HepG2 (cell line): ENCODE results near the gene NCOA5. TPM values are rescaled to one million over a fixed set of nuclear protein-coding genes. Genes with fewer than 3 reads are reported as not detected.

Experiments used
- ATAC-seq: fragments of 200-7000 bp; cut with Tn5 transposase; 3 replicates; pipeline ENCODE4 v1.9.1; 2020; ENCODE audit warnings: mild to moderate bottlenecking, moderate library complexity
- BruUV-seq: library from RNA; stranded (reverse); fragments of 400-500 nt; replicated peaks from 2 replicates; lab custom pipeline; 2021; lab: Mats Ljungman, UMichigan
- CTCF ChIA-PET: fragments of 300-600 bp; formaldehyde crosslinking; extraction: SDS; loops from one replicate; lab custom pipeline; 2021; ENCODE audit warnings: low total read pairs, inconsistent platforms, low intra/inter-chr PET ratio; lab: Yijun Ruan, JAX
- POLR2A ChIA-PET: fragments of 350-600 bp; sonication (Branson Sonifier 250); formaldehyde crosslinking; loops from one replicate; lab custom pipeline; 2020; ENCODE audit warnings: antibody characterized with exemption, inconsistent platforms; lab: Yijun Ruan, JAX
- DNase-seq: peaks from one replicate; pipeline ENCODE4 v3.0.0-alpha.2; 2015; ENCODE audit warnings: low spot score
- FAIRE-seq: peaks from 3 replicates; lab custom pipeline; 2011; peaks lifted over from hg19 to GRCh38; lab: Jason Lieb, UNC
- H2AFZ ChIP-seq: one replicate; pipeline ENCODE4 v1.6.1; 2011; ENCODE audit warnings: low read length, inconsistent platforms
- H3K27ac ChIP-seq: fragments of 300-600 bp; 3 replicates; pipeline ENCODE4 v1.8.0; 2011; ENCODE audit warnings: mixed run types, mild to moderate bottlenecking, mixed read lengths, low read length, inconsistent platforms; ENCODE audit not compliant: insufficient read depth; ENCODE audit errors: extremely low read length
- H3K27me3 ChIP-seq, 2 experiments: fragments of 200-600 bp in 1 of 2; 2 replicates in 1 of 2; 3 replicates in 1 of 2; pipeline versions ENCODE4 v1.6.0 to v1.8.0; 2011; ENCODE audit warnings: low read length in 2 of 2, mild to moderate bottlenecking in 2 of 2, moderate library complexity in 2 of 2, inconsistent platforms in 1 of 2; ENCODE audit not compliant: insufficient read depth in 2 of 2, control insufficient read depth in 1 of 2
- H3K36me3 ChIP-seq, 2 experiments: fragments of 200-600 bp in 1 of 2; replicated peaks in 1 of 2; 2 replicates in 1 of 2; 3 replicates in 1 of 2; pipeline versions ENCODE4 v1.5.1 to v1.8.0; 2011; ENCODE audit warnings: low read length in 2 of 2, inconsistent platforms in 1 of 2; ENCODE audit not compliant: insufficient read depth in 2 of 2, control insufficient read depth in 1 of 2
- H3K4me1 ChIP-seq: 2 replicates; pipeline ENCODE4 v1.5.1; 2012; ENCODE audit warnings: low read length, inconsistent platforms; ENCODE audit not compliant: insufficient read depth
- H3K4me2 ChIP-seq: 2 replicates; pipeline ENCODE4 v1.6.0; 2011; ENCODE audit warnings: low read depth, low read length, inconsistent platforms
- H3K4me3 ChIP-seq, 3 experiments: fragments of 200-600 bp in 1 of 3; sonication (generic), shearing (Covaris generic) in 1 of 3; replicated peaks in 1 of 3; 2 replicates each; pipeline ENCODE4 v1.5.1; 2011 to 2016; ENCODE audit warnings: low read length in 3 of 3, inconsistent platforms in 2 of 3, low read depth in 2 of 3, mild to moderate bottlenecking in 2 of 3, control low read depth in 1 of 3, mixed read lengths in 1 of 3; ENCODE audit not compliant: insufficient read depth in 1 of 3
- H3K79me2 ChIP-seq: one replicate; pipeline ENCODE4 v1.6.1; 2011; ENCODE audit warnings: low read length, inconsistent platforms; ENCODE audit not compliant: insufficient read depth
- H3K9ac ChIP-seq: 2 replicates; pipeline ENCODE4 v1.6.0; 2011; ENCODE audit warnings: mild to moderate bottlenecking, low read depth, low read length, inconsistent platforms; ENCODE audit not compliant: insufficient read depth
- H3K9me3 ChIP-seq: 2 replicates; pipeline ENCODE4 v1.5.1; 2012; ENCODE audit warnings: mild to moderate bottlenecking, low read length
- H4K20me1 ChIP-seq: 2 replicates; pipeline ENCODE4 v1.6.0; 2011; ENCODE audit warnings: inconsistent platforms, mild to moderate bottlenecking, low read length, moderate library complexity; ENCODE audit not compliant: insufficient read depth
- KDM1A ChIP-seq: IDR thresholded peaks from 2 replicates; pipeline ENCODE4 v1.6.1; 2016; ENCODE audit warnings: missing compliant biosample characterization
- MYC ChIP-seq: sonication (generic); formaldehyde crosslinking; IDR thresholded peaks from 2 replicates; pipeline ENCODE4 v1.9.0; 2021; ENCODE audit warnings: missing genetic modification reagents, borderline replicate concordance
- POLR2AphosphoS2 ChIP-seq: IDR thresholded peaks from 2 replicates; pipeline ENCODE4 v1.6.1; 2011; ENCODE audit warnings: low read depth, low read length, improper control_type of control experiment
- RNF219 ChIP-seq: sonication (generic); formaldehyde crosslinking; IDR thresholded peaks from 2 replicates; pipeline ENCODE4 v1.5.0; 2020; ENCODE audit warnings: mild to moderate bottlenecking, missing genetic modification reagents
- SRSF9 ChIP-seq: fragments of 200-400 bp; formaldehyde crosslinking; IDR thresholded peaks from 2 replicates; pipeline ENCODE4 v1.6.1; 2018; ENCODE audit warnings: borderline replicate concordance, mild to moderate bottlenecking, low read depth, low read length; ENCODE audit not compliant: insufficient read depth, poor library complexity, severe bottlenecking
- SYNCRIP ChIP-seq: fragments of 200-400 bp; formaldehyde crosslinking; IDR thresholded peaks from 2 replicates; pipeline ENCODE4 v1.6.1; 2018; ENCODE audit warnings: mild to moderate bottlenecking, low read depth, low read length; ENCODE audit not compliant: insufficient read depth
- ZNF121 ChIP-seq: sonication (generic); formaldehyde crosslinking; IDR thresholded peaks from 2 replicates; pipeline ENCODE4 v1.5.0; 2020; ENCODE audit warnings: mild to moderate bottlenecking, missing genetic modification reagents
- ZNF580 ChIP-seq: IDR thresholded peaks from 2 replicates; pipeline ENCODE4 v1.6.1; 2016; ENCODE audit warnings: low read depth, borderline replicate concordance
- ZNF674 ChIP-seq: sonication (generic); formaldehyde crosslinking; IDR thresholded peaks from 2 replicates; pipeline ENCODE4 v1.5.0; 2020; ENCODE audit warnings: low read depth, mild to moderate bottlenecking, missing genetic modification reagents
- ZNF691 ChIP-seq: sonication (generic); formaldehyde crosslinking; IDR thresholded peaks from 2 replicates; pipeline ENCODE4 v1.4.0; 2020; ENCODE audit warnings: missing genetic modification reagents, low read depth, mild to moderate bottlenecking, borderline replicate concordance
- ZNF747 ChIP-seq: sonication (generic); formaldehyde crosslinking; IDR thresholded peaks from 2 replicates; pipeline ENCODE4 v1.8.1; 2023; ENCODE audit warnings: missing genetic modification reagents, mild to moderate bottlenecking, borderline replicate concordance
- ZNF780A ChIP-seq: sonication (generic); formaldehyde crosslinking; IDR thresholded peaks from 2 replicates; pipeline ENCODE4 v1.8.0; 2022; ENCODE audit warnings: mild to moderate bottlenecking, missing genetic modification reagents, moderate library complexity
- ZNF891 ChIP-seq: sonication (generic); formaldehyde crosslinking; IDR thresholded peaks from 2 replicates; pipeline ENCODE4 v1.5.0; 2020; ENCODE audit warnings: mild to moderate bottlenecking, missing genetic modification reagents
- WGBS: methylation state at CpG from one replicate; pipeline ENCODE4 v1.1.6; 2017; ENCODE audit warnings: low lambda C conversion rate; 5-methylcytosine and 5-hydroxymethylcytosine counted together
- in situ Hi-C: cut with HindIII; loops from 2 replicates; pipeline ENCODE4 v1.10.0; 2017; ENCODE audit warnings: low pct_unique_long_range_greater_than_20kb; ENCODE audit not compliant: extremely low pct_ligation_motif_present
- intact Hi-C: fragments of 100-400 bp; cut with micrococcal nuclease; formaldehyde crosslinking; loops from one replicate; pipeline ENCODE4 v1.10.0; 2022; ENCODE audit not compliant: unreplicated experiment
- polyA plus RNA-seq, 8 experiments: library from polyadenylated mRNA; depleted of rRNA in 3 of 8; stranded (reverse) in 7 of 8; unstranded in 1 of 8; fragments of >200 nt; fragmentation: Illumina TruSeq in 4 of 8; extraction: Trizol in 4 of 8; gene quantifications; 2 replicates each; pipeline versions ENCODE4 v1.2.1 to v1.2.3, GENCODE V29; 2011 to 2016; ENCODE audit warnings: low read depth in 4 of 8, missing spikeins in 1 of 8, mixed read lengths in 1 of 8; ENCODE audit not compliant: insufficient read depth in 1 of 8
- total RNA-seq, 5 experiments: library from RNA; depleted of rRNA; stranded (reverse); fragments of >200 nt; fragmentation: Illumina TruSeq; extraction: Trizol; gene quantifications; 2 replicates each; pipeline ENCODE4 v1.2.3, GENCODE V29; 2016; ENCODE audit warnings: low read depth in 1 of 5
- TF ChIP-seq, protein P1 (sequence below): sonication (generic); formaldehyde crosslinking; conservative IDR thresholded peaks from 2 replicates; pipeline ENCODE4 v1.4.0; 2020; ENCODE audit warnings: missing genetic modification reagents
- TF ChIP-seq, protein P2 (sequence below): IDR thresholded peaks from 2 replicates; pipeline ENCODE4 v1.6.1; 2016; ENCODE audit warnings: missing compliant biosample characterization, missing genetic modification reagents, borderline replicate concordance
- TF ChIP-seq, protein P3 (sequence below): sonication (generic); formaldehyde crosslinking; IDR thresholded peaks from 2 replicates; pipeline ENCODE4 v1.8.0; 2022; ENCODE audit warnings: mild to moderate bottlenecking, missing genetic modification reagents, moderate library complexity

Gene NCOA5
- total and polyA plus RNA-seq, 2 of the 13 experiments (the other 11 are each of a cell fraction or from before 2014, with no cell fraction given), result 16.5 to 28.4 TPM

GRCh38 chr20:46074006-46074405 is 15.8 kb downstream of the NCOA5 start (continued):
- no peak for TF ChIP-seq POLR2AphosphoS2
- no peak for TF ChIP-seq ZNF747 (CRISPR knock-in tag)
- TF ChIP-seq ZNF691 (CRISPR knock-in tag), result no peak
- TF ChIP-seq KDM1A (CRISPR knock-in tag), result no peak
- no peak for TF ChIP-seq ZNF580 (CRISPR knock-in tag)
- TF ChIP-seq, protein P1, sequence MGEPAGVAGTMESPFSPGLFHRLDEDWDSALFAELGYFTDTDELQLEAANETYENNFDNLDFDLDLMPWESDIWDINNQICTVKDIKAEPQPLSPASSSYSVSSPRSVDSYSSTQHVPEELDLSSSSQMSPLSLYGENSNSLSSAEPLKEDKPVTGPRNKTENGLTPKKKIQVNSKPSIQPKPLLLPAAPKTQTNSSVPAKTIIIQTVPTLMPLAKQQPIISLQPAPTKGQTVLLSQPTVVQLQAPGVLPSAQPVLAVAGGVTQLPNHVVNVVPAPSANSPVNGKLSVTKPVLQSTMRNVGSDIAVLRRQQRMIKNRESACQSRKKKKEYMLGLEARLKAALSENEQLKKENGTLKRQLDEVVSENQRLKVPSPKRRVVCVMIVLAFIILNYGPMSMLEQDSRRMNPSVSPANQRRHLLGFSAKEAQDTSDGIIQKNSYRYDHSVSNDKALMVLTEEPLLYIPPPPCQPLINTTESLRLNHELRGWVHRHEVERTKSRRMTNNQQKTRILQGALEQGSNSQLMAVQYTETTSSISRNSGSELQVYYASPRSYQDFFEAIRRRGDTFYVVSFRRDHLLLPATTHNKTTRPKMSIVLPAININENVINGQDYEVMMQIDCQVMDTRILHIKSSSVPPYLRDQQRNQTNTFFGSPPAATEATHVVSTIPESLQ (CRISPR knock-in tag), result no peak
- TF ChIP-seq, all 625 proteins: peak for 0

- Histone ChIP-seq H3K9ac (no peak overlapping the region), H3K4me3 (no peak overlapping the region), H3K27me3 (no peaks in the 10 kb centered on the region), H3K27ac (no peak overlapping the region), H3K36me3 (peaks cover 13 to 63% of the 10 kb centered on the region in 2 experiments), H3K79me2 (peaks cover 10% of the 10 kb centered on the region), H3K4me2 (no peak overlapping the region), H3K9me3 (no peaks in the 10 kb centered on the region), H3K4me1 (no peaks in the 10 kb centered on the region), H2AFZ (no peak overlapping the region), H4K20me1 (no peaks in the 10 kb centered on the region)
- POLR2A ChIA-PET, result no interaction called here
- intact Hi-C loops, result no loop called here
- DNase-seq, result no peak
- CTCF ChIA-PET, result no interaction called here
- in situ Hi-C loops, result no loop called here
- BruUV-seq, result no TSS peak
- FAIRE-seq, result no peak
- no peak for ATAC-seq
- WGBS, result 92% methylated on average over 3 of the region's 3 CpGs
- TF ChIP-seq, protein P2, sequence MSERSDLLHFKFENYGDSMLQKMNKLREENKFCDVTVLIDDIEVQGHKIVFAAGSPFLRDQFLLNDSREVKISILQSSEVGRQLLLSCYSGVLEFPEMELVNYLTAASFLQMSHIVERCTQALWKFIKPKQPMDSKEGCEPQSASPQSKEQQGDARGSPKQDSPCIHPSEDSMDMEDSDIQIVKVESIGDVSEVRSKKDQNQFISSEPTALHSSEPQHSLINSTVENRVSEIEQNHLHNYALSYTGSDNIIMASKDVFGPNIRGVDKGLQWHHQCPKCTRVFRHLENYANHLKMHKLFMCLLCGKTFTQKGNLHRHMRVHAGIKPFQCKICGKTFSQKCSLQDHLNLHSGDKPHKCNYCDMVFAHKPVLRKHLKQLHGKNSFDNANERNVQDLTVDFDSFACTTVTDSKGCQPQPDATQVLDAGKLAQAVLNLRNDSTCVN (CRISPR knock-in tag), result no peak
- TF ChIP-seq ZNF780A, result no peak
- no peak for TF ChIP-seq MYC (CRISPR knock-in tag)
- no peak for TF ChIP-seq ZNF674 (CRISPR knock-in tag)
- TF ChIP-seq SRSF9, result no peak
- TF ChIP-seq ZNF891, result no peak
- TF ChIP-seq ZNF121, result no peak
- TF ChIP-seq, protein P3, sequence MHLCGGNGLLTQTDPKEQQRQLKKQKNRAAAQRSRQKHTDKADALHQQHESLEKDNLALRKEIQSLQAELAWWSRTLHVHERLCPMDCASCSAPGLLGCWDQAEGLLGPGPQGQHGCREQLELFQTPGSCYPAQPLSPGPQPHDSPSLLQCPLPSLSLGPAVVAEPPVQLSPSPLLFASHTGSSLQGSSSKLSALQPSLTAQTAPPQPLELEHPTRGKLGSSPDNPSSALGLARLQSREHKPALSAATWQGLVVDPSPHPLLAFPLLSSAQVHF, result no peak
- no peak for TF ChIP-seq RNF219 (CRISPR knock-in tag)
- no peak for TF ChIP-seq SYNCRIP
These were observed 16.3 kb downstream of the NCOA5 start for GRCh38 chr20:46073443-46073842.
